Left ventricle myocardium inferior (tissue), 1 donor: ENCODE data around the gene TOMM7. TPM values are rescaled to one million over a fixed set of nuclear protein-coding genes. Genes with fewer than 3 reads are reported as not detected.
"Not testable (repeated sequence)": the region's sequence is repeated elsewhere in the genome, so short reads cannot be mapped to it uniquely, and the experiment has no call there.

Source experiments
- DNase-seq: peaks from one replicate; pipeline ENCODE4 v3.0.0-alpha.2; 2020
- H3K27ac ChIP-seq: fragments of 200-600 bp; replicated peaks from 2 replicates; pipeline ENCODE4 v1.8.0; 2021
- H3K27me3 ChIP-seq: fragments of 200-600 bp; 2 replicates; pipeline ENCODE4 v1.8.0; 2021; ENCODE audit warnings: low read depth
- H3K36me3 ChIP-seq: fragments of 200-600 bp; 2 replicates; pipeline ENCODE4 v1.8.0; 2021
- H3K4me1 ChIP-seq: fragments of 200-600 bp; 2 replicates; pipeline ENCODE4 v1.8.0; 2021
- H3K4me3 ChIP-seq: fragments of 200-600 bp; 2 replicates; pipeline ENCODE4 v1.8.0; 2021; ENCODE audit warnings: mild to moderate bottlenecking, moderate library complexity
- H3K9me3 ChIP-seq: fragments of 200-600 bp; replicated peaks from 2 replicates; pipeline ENCODE4 v1.8.0; 2021
- intact Hi-C: fragments of 100-400 bp; cut with micrococcal nuclease; formaldehyde crosslinking; loops from one replicate; pipeline ENCODE4 v1.11.0; 2022
- total RNA-seq: library from RNA; stranded (reverse); fragmentation: NEBNext Ultra II Directional; extraction: Animal tissue kit (Norgen Biotek cat#: 25700); gene quantifications from one replicate; pipeline ENCODE4 v1.2.1, GENCODE V29; 2021
- TF ChIP-seq, protein P1 (sequence below): fragments of 200-600 bp; IDR thresholded peaks from 2 replicates; pipeline ENCODE4 v1.8.0; 2021; ENCODE audit warnings: antibody characterized with exemption, mild to moderate bottlenecking, borderline replicate concordance
- donor health status: DM: no; HTN: yes; CAD: no; lungs with severe emphysema.

The TOMM7 gene
- total RNA-seq, 1 donor from 2014 or later = 563 TPM

DNA sequence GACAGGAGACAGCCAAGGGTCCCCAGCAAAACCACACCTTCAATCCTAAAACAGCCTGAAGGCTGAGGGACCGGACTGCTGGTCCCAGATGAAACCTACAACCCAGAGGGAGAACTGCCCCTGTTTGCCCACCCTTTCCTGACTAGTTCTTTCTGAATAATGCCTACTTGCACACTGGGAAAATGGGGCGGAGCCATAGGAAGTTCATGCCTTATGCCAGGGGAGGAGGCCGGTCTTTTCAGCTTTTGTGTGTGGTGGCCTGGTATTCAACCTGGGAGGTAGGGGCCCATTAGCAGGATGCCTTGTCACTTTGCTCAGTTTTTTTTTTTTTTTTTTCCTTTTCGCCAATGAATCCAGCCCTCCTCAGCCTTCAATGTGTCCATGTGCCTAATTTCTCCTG lies 20.7 kb downstream of the TOMM7 start:
- DNase-seq = no peak
- Histone ChIP-seq H3K9me3 (no peaks in the 10 kb centered on the region), H3K36me3 (no peaks in the 10 kb centered on the region), H3K27ac (no peak overlapping the region), H3K27me3 (no peaks in the 10 kb centered on the region), H3K4me1 (no peaks in the 10 kb centered on the region), H3K4me3 (no peak overlapping the region)
- intact Hi-C loops = no loop called here
- TF ChIP-seq, protein P1, sequence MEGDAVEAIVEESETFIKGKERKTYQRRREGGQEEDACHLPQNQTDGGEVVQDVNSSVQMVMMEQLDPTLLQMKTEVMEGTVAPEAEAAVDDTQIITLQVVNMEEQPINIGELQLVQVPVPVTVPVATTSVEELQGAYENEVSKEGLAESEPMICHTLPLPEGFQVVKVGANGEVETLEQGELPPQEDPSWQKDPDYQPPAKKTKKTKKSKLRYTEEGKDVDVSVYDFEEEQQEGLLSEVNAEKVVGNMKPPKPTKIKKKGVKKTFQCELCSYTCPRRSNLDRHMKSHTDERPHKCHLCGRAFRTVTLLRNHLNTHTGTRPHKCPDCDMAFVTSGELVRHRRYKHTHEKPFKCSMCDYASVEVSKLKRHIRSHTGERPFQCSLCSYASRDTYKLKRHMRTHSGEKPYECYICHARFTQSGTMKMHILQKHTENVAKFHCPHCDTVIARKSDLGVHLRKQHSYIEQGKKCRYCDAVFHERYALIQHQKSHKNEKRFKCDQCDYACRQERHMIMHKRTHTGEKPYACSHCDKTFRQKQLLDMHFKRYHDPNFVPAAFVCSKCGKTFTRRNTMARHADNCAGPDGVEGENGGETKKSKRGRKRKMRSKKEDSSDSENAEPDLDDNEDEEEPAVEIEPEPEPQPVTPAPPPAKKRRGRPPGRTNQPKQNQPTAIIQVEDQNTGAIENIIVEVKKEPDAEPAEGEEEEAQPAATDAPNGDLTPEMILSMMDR = no peak

DNA sequence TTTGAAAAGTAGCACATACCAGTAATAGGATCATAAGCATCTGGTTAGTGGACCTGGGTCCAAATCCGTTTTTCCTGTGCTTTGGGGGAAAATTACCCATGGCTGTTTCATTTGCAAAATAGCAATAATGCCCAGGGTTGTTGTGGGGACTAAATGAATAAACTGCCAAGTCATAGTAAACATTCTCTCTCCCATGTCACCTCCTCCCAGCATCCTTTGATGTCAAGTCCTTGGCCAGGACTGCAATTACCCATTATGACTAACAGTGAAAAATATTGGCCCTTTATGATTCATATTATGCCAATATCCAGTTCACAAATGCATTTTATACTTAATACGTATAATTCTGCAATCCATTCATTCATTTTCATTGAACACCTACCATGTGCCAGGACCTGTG lies 23.0 kb downstream of the TOMM7 start:
- H3K4me3 ChIP-seq = no peak overlapping the region
- no peak for DNase-seq
- no peaks in the 10 kb centered on the region for H3K4me1 ChIP-seq
- intact Hi-C loops = no loop called here
- no peaks in the 10 kb centered on the region for H3K27me3 ChIP-seq
- H3K9me3 ChIP-seq = no peaks in the 10 kb centered on the region
- TF ChIP-seq, protein P1 = no peak
- no peaks in the 10 kb centered on the region for H3K36me3 ChIP-seq
- H3K27ac ChIP-seq = no peak overlapping the region

DNA sequence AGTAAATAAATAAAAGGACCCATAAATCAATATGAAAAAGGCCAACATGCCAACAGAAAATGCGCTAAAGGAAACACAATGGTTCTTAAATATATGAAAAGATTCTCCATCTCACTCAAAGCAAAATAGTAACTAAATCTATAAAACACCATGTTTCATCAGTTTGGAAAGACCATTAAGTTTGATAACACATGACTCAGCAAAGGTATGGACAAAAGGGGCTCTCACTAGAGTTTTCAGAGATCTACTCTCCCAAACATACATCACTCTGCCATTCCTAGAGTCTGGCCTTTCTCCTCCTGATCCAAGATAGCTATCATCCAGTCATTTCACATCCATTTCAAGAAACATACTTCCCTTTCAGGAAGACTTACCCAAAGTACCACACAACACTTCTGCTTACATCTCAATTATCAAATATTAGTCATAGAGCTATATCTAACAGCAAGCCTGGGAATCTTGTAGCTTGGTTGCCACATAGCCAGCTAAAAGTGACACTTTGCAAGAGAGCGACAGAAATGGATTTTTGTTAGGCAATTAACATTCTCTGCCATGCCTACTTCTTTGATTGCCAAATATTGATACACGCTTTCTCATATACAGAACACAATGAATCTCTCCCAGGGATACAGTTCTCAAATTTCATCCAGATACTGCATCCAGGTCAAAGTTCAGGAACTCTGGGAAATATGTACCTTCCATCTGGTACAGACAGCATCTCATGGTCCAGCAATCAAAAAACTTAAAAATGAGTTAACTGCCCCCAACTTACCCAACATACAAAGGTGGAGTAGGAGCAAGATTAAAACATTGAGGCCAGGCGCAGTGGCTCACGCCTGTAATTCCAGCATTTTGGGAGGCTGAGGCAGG lies 28.8 kb downstream of the TOMM7 start:
- no peak overlapping the region for H3K4me3 ChIP-seq
- no peaks in the 10 kb centered on the region for H3K4me1 ChIP-seq
- H3K27ac ChIP-seq = no peak overlapping the region

DNA sequence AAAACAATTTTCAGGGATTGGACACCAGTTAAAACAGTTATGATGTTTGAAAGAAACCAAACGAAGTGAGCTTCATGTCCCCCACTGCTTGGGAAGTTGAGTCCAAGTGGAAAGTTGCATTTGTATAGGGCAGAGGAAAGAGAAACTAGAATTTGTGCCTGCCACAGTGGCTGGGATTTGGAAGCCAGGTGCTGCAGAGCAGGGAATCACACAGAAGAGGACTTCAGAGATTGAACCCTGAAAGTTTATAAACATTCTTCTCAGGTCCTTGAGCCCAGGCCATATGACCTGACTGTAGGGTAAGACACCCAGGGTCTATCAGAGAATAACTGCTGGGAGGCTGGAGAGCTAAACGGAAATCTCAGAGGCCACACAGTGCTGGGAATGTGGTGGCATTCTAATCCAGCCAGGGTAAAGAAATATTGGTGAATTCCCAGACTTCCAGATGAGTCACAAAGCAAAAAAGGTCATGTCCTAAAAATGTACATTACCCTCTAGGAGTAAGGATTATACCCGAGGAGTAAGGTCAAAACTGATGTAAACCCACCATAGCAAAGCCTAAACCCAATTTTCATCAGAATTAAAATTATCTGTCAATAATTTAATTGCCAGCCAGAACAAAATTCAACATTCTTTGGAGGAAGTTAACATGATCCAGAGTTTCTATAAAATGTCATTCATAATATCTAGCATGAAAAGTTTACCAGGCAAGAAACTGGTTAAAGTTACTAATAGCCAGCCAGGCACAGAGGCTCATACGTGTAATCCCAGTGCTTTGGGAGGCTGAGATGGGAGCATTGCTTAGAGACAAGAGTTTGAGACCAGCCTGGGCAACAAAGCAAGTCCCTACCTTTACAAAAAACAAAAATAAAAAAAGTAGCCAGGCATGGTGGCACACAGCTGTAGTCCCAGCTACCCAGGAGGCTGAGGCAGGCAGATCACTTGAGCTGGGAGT lies 31.2 kb downstream of the TOMM7 start:
- no peaks in the 10 kb centered on the region for H3K9me3 ChIP-seq
- intact Hi-C loops = no loop called here
- no peaks in the 10 kb centered on the region for H3K36me3 ChIP-seq
- H3K27ac ChIP-seq = no peak overlapping the region
- TF ChIP-seq, protein P1 = no peak
- no peak overlapping the region for H3K4me3 ChIP-seq
- DNase-seq = no peak
- no peaks in the 10 kb centered on the region for H3K4me1 ChIP-seq
- no peaks in the 10 kb centered on the region for H3K27me3 ChIP-seq

More for the DNA sequence above, 28.8 kb downstream of the TOMM7 start:
- intact Hi-C loops = no loop called here
- TF ChIP-seq, protein P1 = no peak
- H3K27me3 ChIP-seq = no peaks in the 10 kb centered on the region
- H3K9me3 ChIP-seq = no peaks in the 10 kb centered on the region
- no peak for DNase-seq
- no peaks in the 10 kb centered on the region for H3K36me3 ChIP-seq

DNA sequence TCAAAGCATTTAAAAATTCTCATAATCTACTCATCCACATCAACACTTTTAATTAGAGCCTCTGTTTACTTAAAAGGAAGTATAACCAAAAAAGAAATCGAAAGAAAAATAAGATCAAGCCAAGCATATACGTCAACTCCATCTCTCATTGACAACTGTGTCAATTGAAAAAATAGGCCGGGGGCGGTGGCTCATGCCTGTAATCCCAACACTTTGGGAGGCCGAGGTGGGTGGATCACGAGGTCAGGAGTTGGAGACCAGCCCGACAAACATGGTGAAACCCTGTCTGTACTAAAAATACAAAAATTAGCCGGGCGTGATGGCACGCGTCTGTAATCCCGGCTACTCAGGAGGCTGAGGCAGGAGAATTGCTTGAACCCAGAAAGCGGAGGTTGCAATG lies 32.0 kb downstream of the TOMM7 start:
- H3K4me1 ChIP-seq, intact Hi-C loops: not testable (repeated sequence)

More for the DNA sequence above, 32.0 kb downstream of the TOMM7 start:
- H3K27me3 ChIP-seq, H3K4me3 ChIP-seq, H3K9me3 ChIP-seq, H3K27ac ChIP-seq, H3K36me3 ChIP-seq, DNase-seq: not testable (repeated sequence)
